ENCODE data around the gene ALAS1. TPM values are rescaled to one million over a fixed set of nuclear protein-coding genes. Genes with fewer than 3 reads are reported as not detected.

Gene ALAS1
- total RNA-seq, 1 experiment from 2014 or later: 35.5 TPM

GRCh38 chr3:52198643-52199608 is 966 bp downstream of the ALAS1 start:
- no peak for DNase-seq (ENCODE audit: low read depth)

DNA sequence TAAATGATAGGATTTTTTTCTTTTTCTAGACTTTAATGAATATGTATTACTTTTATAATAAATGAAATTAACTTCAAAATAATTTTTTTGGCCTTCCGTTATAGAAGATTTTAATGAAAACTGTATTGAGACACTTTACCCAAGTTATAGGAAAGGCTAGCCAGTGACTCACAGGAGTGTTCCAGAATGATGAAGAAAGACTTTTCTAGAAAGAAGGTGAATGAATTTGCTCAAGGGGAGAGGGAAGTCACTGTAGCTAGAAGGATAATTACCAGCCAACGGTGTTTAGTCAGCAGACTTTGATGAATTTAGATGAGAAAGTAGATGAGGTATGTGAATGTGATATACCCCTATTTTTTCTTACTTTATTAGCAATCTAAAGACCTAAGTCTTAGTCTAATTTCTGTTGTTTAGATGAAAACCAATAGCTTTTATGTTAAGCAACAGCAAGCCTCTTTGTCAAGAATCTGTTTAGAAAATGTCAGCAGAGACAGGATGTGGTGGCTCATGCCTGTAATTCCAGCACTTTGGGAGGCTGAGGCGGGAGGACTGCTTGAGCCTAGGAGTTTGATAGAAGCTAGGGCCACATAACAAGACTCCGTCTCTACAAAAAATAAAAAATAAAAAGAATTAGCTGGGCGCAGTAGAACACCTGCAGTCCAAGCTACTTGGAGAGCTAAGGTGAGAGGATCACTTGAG is 3.2 kb downstream of the ALAS1 start:
- DNase-seq (ENCODE audit: low read depth): no peak

DNA sequence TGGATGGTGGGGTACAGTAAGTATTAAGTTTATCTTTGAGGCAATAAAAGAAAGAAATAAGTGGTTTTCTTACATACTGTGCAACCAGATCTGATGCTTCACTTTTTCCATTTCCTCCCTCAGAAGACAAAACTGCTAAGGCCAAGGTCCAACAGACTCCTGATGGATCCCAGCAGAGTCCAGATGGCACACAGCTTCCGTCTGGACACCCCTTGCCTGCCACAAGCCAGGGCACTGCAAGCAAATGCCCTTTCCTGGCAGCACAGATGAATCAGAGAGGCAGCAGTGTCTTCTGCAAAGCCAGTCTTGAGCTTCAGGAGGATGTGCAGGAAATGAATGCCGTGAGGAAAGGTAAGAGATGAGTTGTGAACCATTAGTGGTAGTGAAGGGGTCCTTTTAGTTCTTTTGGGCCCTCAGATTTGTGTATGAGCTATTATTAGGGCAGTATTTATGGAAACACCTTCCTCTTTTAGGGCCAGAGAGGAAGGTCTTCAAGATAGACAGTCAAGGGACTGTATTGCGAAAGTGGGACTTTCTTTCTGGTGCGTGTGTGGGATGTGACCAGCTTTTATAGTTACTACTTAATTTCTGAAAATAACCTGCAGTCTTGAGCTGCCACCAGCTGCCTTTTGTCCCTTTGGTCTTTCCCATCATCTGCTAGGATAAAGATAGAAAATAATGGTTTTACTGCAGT is 4.6 kb downstream of the ALAS1 start:
- DNase-seq (ENCODE audit: low read depth): no peak

GRCh38 chr3:52203701-52204100 is 5.7 kb downstream of the ALAS1 start:
- DNase-seq (ENCODE audit: low read depth): no peak

DNA sequence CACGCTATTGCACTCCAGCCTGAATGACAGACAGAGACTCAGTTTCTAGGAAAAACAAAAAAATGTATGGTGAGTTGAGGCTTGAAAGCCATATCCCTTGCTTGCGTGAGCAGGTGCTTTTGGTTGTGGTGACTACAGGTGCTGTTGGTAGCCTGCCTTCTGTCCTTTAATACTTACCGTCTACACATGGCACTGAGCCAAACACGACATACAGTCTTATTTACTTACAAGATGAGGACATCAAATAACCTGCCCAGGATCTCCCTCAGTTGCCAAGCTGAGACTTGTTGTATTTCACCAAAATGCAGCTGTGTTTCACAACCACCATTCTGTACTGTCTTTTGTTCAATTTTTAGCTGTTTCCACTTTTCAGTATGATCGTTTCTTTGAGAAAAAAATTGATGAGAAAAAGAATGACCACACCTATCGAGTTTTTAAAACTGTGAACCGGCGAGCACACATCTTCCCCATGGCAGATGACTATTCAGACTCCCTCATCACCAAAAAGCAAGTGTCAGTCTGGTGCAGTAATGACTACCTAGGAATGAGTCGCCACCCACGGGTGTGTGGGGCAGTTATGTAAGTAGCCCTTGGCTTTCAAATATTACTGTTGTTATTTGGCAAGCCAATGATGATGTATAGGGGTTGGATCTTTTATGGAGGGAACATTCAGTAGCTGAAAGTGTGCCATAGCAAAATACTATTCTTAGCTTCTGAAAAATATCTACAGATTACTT is 6.5 kb downstream of the ALAS1 start:
- DNase-seq (ENCODE audit: low read depth): no peak

- DNase-seq (ENCODE audit: low read depth): peak; percentile 43
Observed at GRCh38 chr3:52205727-52206372, 7.9 kb downstream of the ALAS1 start.

DNA sequence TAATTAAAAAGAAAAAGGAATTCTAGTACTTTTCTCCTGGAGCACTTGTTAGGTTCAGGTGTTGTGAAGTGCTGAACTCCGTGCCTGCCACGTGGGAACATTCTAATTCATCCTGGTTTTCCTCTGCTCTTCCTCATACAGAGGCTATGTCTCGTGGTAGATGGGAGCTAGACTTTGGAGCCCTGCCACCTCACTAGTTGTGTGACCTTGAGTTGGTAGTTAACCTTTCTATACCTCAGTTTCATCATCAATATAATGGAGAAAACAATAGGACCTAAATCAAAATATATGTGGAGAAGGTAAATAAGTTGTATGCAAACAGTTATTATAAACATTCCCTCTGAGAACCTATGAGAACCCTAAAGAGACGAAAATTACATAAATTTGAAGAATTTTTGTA is 10.6 kb downstream of the ALAS1 start:
- DNase-seq (ENCODE audit: low read depth): no peak

DNA sequence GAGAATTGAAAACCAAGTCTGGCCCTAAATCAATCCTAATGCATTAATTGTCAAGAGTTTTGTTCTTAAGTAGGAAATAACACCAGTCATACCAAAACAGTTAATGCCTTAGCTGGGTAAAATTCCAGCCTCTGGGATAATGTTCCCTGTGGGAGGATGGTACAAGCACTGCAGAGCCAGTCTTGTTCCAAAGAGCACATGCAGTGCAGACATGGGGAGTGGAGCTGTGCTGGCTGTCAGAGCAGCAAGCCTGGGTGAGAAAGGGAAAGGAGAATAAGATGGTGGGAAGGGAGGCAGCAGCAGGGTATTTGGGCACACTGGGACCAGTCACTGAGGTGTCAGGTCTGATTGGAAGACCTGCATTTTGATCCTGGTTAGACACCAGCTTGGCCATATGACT is 12.1 kb downstream of the ALAS1 start:
- no peak for DNase-seq (ENCODE audit: low read depth)

DNA sequence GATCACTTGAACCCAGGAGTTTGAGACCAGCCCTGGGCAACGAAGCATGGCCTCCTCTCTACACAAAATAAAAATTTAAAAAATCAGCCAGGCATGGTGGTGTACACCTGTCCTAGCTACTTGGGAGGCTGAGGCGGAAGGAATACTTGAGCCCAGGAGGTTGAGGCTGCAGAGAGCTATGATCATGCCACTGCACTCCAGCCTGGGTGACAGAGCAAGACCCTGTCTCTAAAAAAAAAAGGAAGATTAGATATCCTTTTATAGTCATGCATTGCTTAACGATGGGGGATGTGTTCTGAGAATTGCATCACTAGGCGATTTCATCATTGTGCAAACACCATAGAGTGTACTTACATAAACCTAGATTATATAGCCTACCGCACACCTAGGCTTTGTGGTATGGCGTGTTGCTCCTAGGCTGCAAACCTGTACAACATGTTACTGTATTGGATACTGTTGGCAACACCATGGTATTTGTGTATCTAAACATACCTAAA is 12.6 kb downstream of the ALAS1 start:
- DNase-seq (ENCODE audit: low read depth): no peak

- DNase-seq (ENCODE audit: low read depth): no peak
Observed at GRCh38 chr3:52211268-52211891, 13.4 kb downstream of the ALAS1 start.

- no peak for DNase-seq (ENCODE audit: low read depth)
Observed at GRCh38 chr3:52213005-52213404, 15.0 kb downstream of the ALAS1 start.

DNA sequence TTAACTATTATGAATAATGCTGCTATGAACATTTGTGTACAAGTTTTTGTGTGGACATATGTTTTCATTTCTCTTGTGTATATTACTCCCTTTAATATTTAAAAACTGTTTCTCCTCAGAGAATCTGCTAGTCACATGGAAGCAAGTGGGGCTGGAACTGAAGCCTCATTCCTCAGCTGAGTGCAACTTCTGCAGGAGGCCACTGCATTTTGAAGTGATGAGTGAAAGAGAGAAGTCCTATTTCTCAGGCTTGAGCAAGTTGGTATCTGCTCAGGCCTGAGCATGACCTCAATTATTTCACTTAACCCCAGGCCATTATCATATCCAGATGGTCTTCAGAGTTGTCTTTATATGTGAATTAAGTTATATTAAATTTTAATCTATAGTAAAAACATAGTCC is 15.9 kb downstream of the ALAS1 start:
- no peak for DNase-seq (ENCODE audit: low read depth)

GRCh38 chr3:52215351-52215750 is 17.4 kb downstream of the ALAS1 start:
- DNase-seq (ENCODE audit: low read depth): no peak

- peak; percentile 94 for DNase-seq (ENCODE audit: low read depth)
Observed at GRCh38 chr3:52216585-52217408, 18.8 kb downstream of the ALAS1 start.

DNA sequence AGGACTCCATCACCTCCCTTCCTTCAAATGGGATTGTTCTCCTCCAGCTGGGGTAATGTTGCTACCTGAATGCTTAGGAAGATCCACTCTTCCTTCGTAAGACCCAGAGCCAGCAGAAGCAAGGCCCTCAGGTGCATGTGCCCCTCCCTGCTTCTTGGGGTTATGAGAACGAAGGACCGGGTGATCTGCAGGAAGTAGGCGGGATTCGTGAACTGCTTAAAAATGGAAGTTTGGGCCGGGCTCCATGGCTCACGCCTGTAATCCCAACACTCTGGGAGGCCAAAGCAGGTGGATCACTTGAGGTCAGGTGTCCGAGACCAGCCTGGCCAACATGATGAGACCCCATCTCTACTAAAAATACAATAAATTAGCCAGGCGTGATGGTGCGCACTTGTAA is 19.4 kb downstream of the ALAS1 start:
- DNase-seq (ENCODE audit: low read depth): peak; percentile 28

DNA sequence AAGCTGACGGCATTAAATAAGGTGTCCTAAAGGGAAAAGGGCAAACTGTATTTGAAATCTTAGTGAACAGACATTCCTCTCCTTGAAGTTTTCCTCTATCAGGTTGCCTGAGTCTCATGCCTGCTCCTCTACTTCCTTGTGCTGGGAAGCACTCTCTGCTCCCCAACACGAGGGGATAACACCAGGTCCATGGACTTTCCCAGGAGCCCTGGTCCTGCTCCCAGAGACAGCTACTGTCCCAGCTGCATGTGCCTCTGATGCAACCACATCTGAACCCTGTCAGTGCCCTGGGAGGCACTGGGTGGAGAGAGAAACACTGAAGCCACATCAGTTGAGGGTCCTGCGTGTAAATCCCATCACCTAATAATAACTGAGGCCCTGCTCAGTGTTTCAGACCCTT is 20.1 kb downstream of the ALAS1 start:
- DNase-seq (ENCODE audit: low read depth): no peak

DNA sequence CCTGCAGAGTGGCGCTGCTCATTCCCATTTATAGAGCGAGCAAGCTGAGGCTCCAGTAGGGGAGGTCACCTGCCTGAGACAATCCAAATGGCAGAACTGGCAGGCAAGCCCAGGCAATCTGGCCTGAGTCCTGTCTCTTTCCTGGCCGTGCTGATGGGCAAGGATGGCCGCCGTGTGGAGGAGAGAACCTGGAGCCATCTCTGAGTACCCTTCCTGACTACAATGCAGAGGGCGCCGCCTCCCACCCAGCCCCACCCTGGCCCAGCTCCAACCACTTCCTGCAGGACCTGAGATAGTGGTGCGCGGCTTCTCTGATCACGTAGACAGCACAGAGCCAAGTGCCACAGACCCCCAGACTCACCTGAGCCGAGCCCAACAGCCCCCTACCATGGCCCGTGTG is 20.5 kb downstream of the ALAS1 start:
- DNase-seq (ENCODE audit: low read depth): no peak

DNA sequence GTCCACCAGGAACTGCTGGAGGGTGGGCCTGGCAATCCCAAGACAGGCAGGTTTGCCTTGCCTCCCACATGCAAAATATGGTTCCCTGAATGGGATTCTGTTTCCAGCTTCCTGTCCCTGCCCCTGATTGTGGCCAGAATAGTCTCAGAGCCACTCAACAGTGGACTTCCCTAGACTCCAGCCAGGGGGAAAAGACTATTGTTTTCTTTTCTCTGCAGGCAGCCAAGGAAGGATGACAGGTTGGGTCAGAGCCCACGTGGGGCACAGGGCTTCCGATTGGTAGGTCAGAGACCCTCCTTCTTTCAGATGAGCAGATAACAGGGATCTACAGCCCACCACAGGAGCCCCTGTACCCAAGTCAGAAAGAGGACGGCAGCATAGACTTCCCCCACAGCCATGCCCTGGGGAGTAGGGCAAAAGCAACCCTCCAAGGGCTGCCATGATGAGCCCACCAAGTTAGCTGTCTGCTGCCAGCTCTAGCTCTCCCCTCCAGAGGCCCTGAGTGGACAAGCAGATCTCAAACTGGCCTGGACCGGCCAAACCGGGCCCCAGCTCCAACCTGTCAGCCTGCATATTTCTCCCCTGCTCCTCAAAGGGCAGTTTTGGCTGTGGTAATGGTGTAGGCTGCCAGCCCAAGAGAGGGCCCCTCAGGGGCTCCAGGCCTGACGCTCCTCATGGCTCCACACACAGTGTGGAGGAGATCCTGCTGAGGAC is 21.1 kb downstream of the ALAS1 start:
- no peak for DNase-seq (ENCODE audit: low read depth)
